Measurements from ENCODE around the gene OSBP. TPM values are rescaled to one million over a fixed set of nuclear protein-coding genes. Genes with fewer than 3 reads are reported as not detected.

Gene OSBP
- polyA plus RNA-seq, 1 donor (not counting 4 experiments of a cell fraction or from before 2014, with no cell fraction given): 31.9 TPM

DNA sequence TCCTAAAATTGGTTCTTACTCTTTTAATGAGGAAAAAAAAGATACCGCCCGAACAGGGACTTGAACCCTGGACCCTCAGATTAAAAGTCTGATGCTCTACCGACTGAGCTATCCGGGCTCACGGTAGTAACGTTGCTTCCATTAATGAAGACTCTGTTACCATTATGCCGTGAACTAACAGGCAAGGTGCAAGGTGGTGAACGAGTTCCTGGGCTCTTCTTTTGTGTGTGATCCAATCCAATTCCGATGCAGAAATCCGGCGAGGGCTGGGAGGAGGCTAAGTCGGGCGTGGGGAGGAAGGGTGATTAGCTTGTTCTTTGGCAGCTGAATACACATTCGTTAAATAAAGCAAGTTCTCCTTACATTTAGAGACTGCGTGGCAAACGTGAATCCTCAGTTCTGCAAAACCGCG lies 55.3 kb downstream of the OSBP start:
- Histone ChIP-seq H2AFZ (ENCODE audit: control insufficient read depth, low read length) (peak overlapping the region; percentile 98), H3K9ac (ENCODE audit: control insufficient read depth, extremely low read depth, insufficient read depth, low read length) (peak overlapping the region; percentile 96), H3K4me2 (ENCODE audit: control insufficient read depth, extremely low read depth, insufficient read depth, low read depth, low read length) (peak overlapping the region; percentile 69), H3K4me3 (ENCODE audit: control insufficient read depth in 2 of 3, extremely low read depth in 1 of 3, insufficient read depth in 2 of 3, low read depth in 1 of 3, low read length in 3 of 3) (peak overlapping the region; percentile 72 to 99 (median 91)), H3K4me1 (ENCODE audit: control insufficient read depth, extremely low read depth, insufficient read depth, low read length) (peaks cover 8% of the 10 kb centered on the region), H3K9me3 (ENCODE audit: control insufficient read depth, low read depth, low read length) (no peaks in the 10 kb centered on the region), H4K20me1 (ENCODE audit: control insufficient read depth, extremely low read depth, insufficient read depth, low read length) (no peaks in the 10 kb centered on the region), H3K27ac (ENCODE audit: control insufficient read depth, insufficient read depth, low read length) (peak overlapping the region; percentile 88), H3K36me3 (ENCODE audit: control insufficient read depth in 2 of 2, extremely low read depth in 1 of 2, insufficient read depth in 2 of 2, low read length in 2 of 2) (no peaks in the 10 kb centered on the region), H3K9me1 (ENCODE audit: control insufficient read depth, extremely low read depth, insufficient read depth, low read length) (no peaks in the 10 kb centered on the region), H3K79me2 (ENCODE audit: control insufficient read depth, insufficient read depth, low read length) (no peaks in the 10 kb centered on the region), H3K27me3 (ENCODE audit: control insufficient read depth, extremely low read depth, insufficient read depth, low read length) (no peaks in the 10 kb centered on the region)
- DNase-seq (ENCODE audit: low read depth, low spot score) (no peak), FAIRE-seq (peak; percentile 17)
- no peak for TF ChIP-seq EZH2 (IDR thresholded peaks at IDR 0.05; ENCODE audit: low read length)
- TF ChIP-seq, protein P1, sequence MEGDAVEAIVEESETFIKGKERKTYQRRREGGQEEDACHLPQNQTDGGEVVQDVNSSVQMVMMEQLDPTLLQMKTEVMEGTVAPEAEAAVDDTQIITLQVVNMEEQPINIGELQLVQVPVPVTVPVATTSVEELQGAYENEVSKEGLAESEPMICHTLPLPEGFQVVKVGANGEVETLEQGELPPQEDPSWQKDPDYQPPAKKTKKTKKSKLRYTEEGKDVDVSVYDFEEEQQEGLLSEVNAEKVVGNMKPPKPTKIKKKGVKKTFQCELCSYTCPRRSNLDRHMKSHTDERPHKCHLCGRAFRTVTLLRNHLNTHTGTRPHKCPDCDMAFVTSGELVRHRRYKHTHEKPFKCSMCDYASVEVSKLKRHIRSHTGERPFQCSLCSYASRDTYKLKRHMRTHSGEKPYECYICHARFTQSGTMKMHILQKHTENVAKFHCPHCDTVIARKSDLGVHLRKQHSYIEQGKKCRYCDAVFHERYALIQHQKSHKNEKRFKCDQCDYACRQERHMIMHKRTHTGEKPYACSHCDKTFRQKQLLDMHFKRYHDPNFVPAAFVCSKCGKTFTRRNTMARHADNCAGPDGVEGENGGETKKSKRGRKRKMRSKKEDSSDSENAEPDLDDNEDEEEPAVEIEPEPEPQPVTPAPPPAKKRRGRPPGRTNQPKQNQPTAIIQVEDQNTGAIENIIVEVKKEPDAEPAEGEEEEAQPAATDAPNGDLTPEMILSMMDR (optimal IDR thresholded peaks at IDR 0.05 in 1 of 3, IDR thresholded peaks at IDR 0.05 in 1 of 3, conservative IDR thresholded peaks at IDR 0.05 in 1 of 3; ENCODE audit: extremely low read depth in 1 of 3, insufficient read depth in 2 of 3, low read length in 3 of 3): no peak
- dilution Hi-C loops (cut with MboI; ENCODE audit: extremely low pct_ligation_motif_present, low sequenced_read_pairs): no loop called here

GRCh38 chr11:59559886-59560285 lies 55.7 kb downstream of the OSBP start:
- Histone ChIP-seq H3K79me2 (ENCODE audit: control insufficient read depth, insufficient read depth, low read length) (no peaks in the 10 kb centered on the region), H3K9ac (ENCODE audit: control insufficient read depth, extremely low read depth, insufficient read depth, low read length) (no peak overlapping the region), H3K36me3 (ENCODE audit: control insufficient read depth in 2 of 2, extremely low read depth in 1 of 2, insufficient read depth in 2 of 2, low read length in 2 of 2) (no peaks in the 10 kb centered on the region), H3K27ac (ENCODE audit: control insufficient read depth, insufficient read depth, low read length) (no peak overlapping the region), H3K9me3 (ENCODE audit: control insufficient read depth, low read depth, low read length) (no peaks in the 10 kb centered on the region), H4K20me1 (ENCODE audit: control insufficient read depth, extremely low read depth, insufficient read depth, low read length) (no peaks in the 10 kb centered on the region), H3K27me3 (ENCODE audit: control insufficient read depth, extremely low read depth, insufficient read depth, low read length) (no peaks in the 10 kb centered on the region), H2AFZ (ENCODE audit: control insufficient read depth, low read length) (no peak overlapping the region), H3K4me1 (ENCODE audit: control insufficient read depth, extremely low read depth, insufficient read depth, low read length) (peaks cover 8% of the 10 kb centered on the region), H3K4me3 (ENCODE audit: control insufficient read depth in 2 of 3, extremely low read depth in 1 of 3, insufficient read depth in 2 of 3, low read depth in 1 of 3, low read length in 3 of 3) (no peak overlapping the region), H3K9me1 (ENCODE audit: control insufficient read depth, extremely low read depth, insufficient read depth, low read length) (no peaks in the 10 kb centered on the region), H3K4me2 (ENCODE audit: control insufficient read depth, extremely low read depth, insufficient read depth, low read depth, low read length) (peak overlapping the region; percentile 2)
- FAIRE-seq (no peak), DNase-seq (ENCODE audit: low read depth, low spot score) (no peak)
- TF ChIP-seq, protein P1 (optimal IDR thresholded peaks at IDR 0.05 in 1 of 3, IDR thresholded peaks at IDR 0.05 in 1 of 3, conservative IDR thresholded peaks at IDR 0.05 in 1 of 3; ENCODE audit: extremely low read depth in 1 of 3, insufficient read depth in 2 of 3, low read length in 3 of 3): no peak
- TF ChIP-seq EZH2 (IDR thresholded peaks at IDR 0.05; ENCODE audit: low read length): no peak
- dilution Hi-C loops (cut with MboI; ENCODE audit: extremely low pct_ligation_motif_present, low sequenced_read_pairs): no loop called here
